DND-41 (cell line): ENCODE data around the gene PRKCA.

ENCODE experiments used
- ATAC-seq: fragments of 200-7000 bp; cut with Tn5 transposase; 3 replicates; pipeline ENCODE4 v1.9.1; 2021; ENCODE audit warnings: low read depth; ENCODE audit not compliant: insufficient read depth
- DNase-seq: peaks from one replicate; pipeline ENCODE4 v3.0.0-alpha.2; 2020
- H2AFZ ChIP-seq: 2 replicates; pipeline ENCODE4 v1.6.0; 2012; ENCODE audit warnings: low read depth, low read length
- H3K27ac ChIP-seq: 2 replicates; pipeline ENCODE4 v1.5.1; 2012; ENCODE audit warnings: low read length, inconsistent platforms
- H3K27me3 ChIP-seq: fragments of 200-600 bp; sonication (generic); 2 replicates; pipeline ENCODE4 v1.6.0; 2012; ENCODE audit warnings: low read length, mild to moderate bottlenecking, inconsistent platforms; ENCODE audit not compliant: insufficient read depth, poor library complexity
- H3K36me3 ChIP-seq: 2 replicates; pipeline ENCODE4 v1.5.1; 2012; ENCODE audit warnings: low read length, inconsistent platforms; ENCODE audit not compliant: insufficient read depth
- H3K4me1 ChIP-seq: 2 replicates; pipeline ENCODE4 v1.5.1; 2012; ENCODE audit warnings: mild to moderate bottlenecking, low read length; ENCODE audit not compliant: insufficient read depth
- H3K4me2 ChIP-seq: 2 replicates; pipeline ENCODE4 v1.6.0; 2012; ENCODE audit warnings: mild to moderate bottlenecking, moderate library complexity, low read length, inconsistent platforms; ENCODE audit not compliant: insufficient read depth
- H3K4me3 ChIP-seq, 2 experiments: fragments of 200-600 bp in 1 of 2; shearing (Covaris generic) in 1 of 2; 2 replicates each; pipeline ENCODE4 v1.5.1; 2012 to 2016; ENCODE audit warnings: inconsistent platforms in 2 of 2, low read length in 2 of 2, mild to moderate bottlenecking in 2 of 2, low read depth in 1 of 2, moderate library complexity in 1 of 2
- H3K79me2 ChIP-seq: 2 replicates; pipeline ENCODE4 v1.6.0; 2012; ENCODE audit warnings: low read length, inconsistent platforms; ENCODE audit not compliant: insufficient read depth
- H3K9ac ChIP-seq: 2 replicates; pipeline ENCODE4 v1.6.0; 2012; ENCODE audit warnings: low read depth, mild to moderate bottlenecking, inconsistent platforms, low read length, moderate library complexity
- H3K9me3 ChIP-seq: 2 replicates; pipeline ENCODE4 v1.5.1; 2012; ENCODE audit warnings: low read length, moderate library complexity, mild to moderate bottlenecking, inconsistent platforms; ENCODE audit not compliant: insufficient read depth, severe bottlenecking
- H4K20me1 ChIP-seq: 2 replicates; pipeline ENCODE4 v1.6.0; 2012; ENCODE audit warnings: low read length; ENCODE audit not compliant: insufficient read depth
- EZH2 ChIP-seq: IDR thresholded peaks from 3 replicates; pipeline ENCODE4 v1.6.1; 2012; ENCODE audit warnings: borderline replicate concordance, low read depth, mild to moderate bottlenecking, moderate library complexity, low read length, inconsistent platforms; ENCODE audit not compliant: severe bottlenecking
- TF ChIP-seq, protein P1 (sequence below): IDR thresholded peaks from 2 replicates; pipeline ENCODE4 v1.5.1; 2012; ENCODE audit warnings: borderline replicate concordance, low read length, moderate library complexity, mild to moderate bottlenecking; ENCODE audit not compliant: poor library complexity, severe bottlenecking; ENCODE audit errors: extremely low read depth

PRKCA gene

DNA sequence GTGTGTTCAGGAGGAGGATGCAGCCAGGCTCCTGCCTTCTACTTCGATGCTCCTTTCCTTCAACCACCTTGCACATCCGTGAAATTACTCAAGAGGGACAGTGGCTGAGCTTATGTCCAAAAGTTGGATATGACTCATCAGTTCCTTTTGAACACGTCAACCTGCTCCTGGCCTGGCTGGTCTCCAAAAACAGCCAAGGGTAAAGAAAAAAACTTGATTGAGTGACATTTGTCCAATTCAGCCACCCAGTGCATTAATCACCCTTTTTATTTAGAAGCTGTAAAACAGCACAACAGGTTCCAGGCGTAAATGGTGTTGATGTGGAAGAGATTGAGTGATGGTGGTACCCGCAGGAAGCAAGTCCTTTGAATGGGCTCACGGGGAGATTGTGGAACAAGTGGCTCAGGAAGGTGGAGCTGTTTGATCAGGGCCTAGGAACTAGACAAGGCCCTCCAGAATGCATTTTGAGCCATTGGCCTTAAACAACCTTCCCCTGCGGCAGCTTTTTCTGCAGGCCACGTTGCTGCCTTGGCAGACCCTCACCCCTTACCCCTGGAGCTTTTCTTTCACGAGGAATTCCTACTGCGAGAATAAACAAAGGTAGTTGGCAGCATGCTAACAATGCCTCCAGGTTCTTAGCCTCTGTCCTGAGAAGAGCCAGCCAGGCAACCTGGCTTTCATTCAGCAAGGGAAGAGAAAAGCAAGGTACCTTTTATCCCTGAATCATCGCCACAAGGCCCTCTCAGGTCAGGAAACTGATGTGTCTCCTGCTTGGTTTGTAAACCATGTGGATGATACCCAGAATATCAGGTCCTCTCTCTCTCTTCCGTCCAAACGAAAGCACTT is 359.2 kb downstream of the PRKCA start:
- Histone ChIP-seq H3K36me3 (peaks cover 6% of the 10 kb centered on the region; the same call in 1 of the 2 replicates), H3K4me1 (peaks cover 5% of the 10 kb centered on the region; the same call in 1 of the 2 replicates), H3K9me3 (no peaks in the 10 kb centered on the region), H3K9ac (no peak overlapping the region), H3K79me2 (no peaks in the 10 kb centered on the region), H3K27me3 (no peaks in the 10 kb centered on the region), H3K4me2 (no peak overlapping the region), H3K4me3 (no peak overlapping the region), H2AFZ (no peak overlapping the region), H4K20me1 (peaks cover 29% of the 10 kb centered on the region), H3K27ac (no peak overlapping the region)
- DNase-seq (no peak), ATAC-seq (no peak)
- TF ChIP-seq, protein P1, sequence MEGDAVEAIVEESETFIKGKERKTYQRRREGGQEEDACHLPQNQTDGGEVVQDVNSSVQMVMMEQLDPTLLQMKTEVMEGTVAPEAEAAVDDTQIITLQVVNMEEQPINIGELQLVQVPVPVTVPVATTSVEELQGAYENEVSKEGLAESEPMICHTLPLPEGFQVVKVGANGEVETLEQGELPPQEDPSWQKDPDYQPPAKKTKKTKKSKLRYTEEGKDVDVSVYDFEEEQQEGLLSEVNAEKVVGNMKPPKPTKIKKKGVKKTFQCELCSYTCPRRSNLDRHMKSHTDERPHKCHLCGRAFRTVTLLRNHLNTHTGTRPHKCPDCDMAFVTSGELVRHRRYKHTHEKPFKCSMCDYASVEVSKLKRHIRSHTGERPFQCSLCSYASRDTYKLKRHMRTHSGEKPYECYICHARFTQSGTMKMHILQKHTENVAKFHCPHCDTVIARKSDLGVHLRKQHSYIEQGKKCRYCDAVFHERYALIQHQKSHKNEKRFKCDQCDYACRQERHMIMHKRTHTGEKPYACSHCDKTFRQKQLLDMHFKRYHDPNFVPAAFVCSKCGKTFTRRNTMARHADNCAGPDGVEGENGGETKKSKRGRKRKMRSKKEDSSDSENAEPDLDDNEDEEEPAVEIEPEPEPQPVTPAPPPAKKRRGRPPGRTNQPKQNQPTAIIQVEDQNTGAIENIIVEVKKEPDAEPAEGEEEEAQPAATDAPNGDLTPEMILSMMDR, result no peak
- no peak for TF ChIP-seq EZH2

DNA sequence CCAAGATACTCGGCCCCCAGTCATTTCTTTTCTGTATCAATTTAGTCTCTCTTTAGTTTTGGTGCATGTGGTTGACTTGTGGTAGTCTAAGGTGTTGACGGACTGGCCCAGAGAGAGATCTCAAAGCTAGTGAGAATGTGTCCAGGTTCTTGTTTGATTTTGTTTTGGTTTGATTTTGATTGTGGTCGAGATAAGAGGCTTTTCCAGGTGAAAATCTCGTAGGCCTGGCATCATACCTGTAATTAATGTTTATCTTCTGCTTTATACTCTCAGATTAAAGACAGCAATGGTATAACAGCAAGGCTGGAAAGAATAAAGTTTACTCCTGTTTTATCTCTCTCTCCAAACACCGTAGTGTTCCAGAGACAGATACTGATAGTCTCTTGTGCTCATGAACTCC is 360.1 kb downstream of the PRKCA start:
- DNase-seq, result no peak
- Histone ChIP-seq H3K27me3 (no peaks in the 10 kb centered on the region), H3K27ac (no peak overlapping the region), H3K9me3 (no peaks in the 10 kb centered on the region), H3K4me3 (no peak overlapping the region), H3K79me2 (no peaks in the 10 kb centered on the region), H2AFZ (no peak overlapping the region), H3K4me2 (no peak overlapping the region), H3K36me3 (peaks cover 3% of the 10 kb centered on the region; the same call in 1 of the 2 replicates), H3K9ac (no peak overlapping the region), H4K20me1 (peaks cover 29% of the 10 kb centered on the region), H3K4me1 (peaks cover 13% of the 10 kb centered on the region)
- no peak for ATAC-seq
- TF ChIP-seq, protein P1, result no peak
- no peak for TF ChIP-seq EZH2

DNA sequence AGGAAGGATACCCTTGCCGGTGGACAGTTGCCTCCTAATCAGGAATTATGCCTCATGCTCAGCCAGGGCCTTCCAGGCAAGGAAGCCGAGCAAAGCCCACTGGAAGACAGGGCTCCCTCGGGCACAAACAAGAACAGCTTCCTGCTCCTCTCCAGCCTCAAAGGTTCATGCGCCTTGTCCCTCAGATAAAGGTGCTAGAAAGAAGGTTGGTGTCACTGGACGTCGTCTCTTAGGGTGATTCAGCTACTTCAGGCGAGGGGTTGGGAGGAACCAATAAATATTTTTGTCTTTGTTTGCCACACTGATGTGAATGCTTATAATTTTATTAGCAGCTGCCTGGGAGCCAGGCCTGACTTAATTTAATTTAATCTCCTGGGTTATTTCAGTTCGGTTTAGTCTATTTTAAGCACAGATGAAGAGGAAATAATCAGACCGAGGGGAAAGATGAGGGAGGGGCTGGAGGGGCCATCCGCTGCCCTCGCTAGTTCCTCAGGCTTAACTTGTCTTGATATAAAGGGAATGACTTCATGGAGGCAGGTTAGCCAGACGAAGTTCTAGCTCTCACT is 360.7 kb downstream of the PRKCA start:
- H3K4me3 ChIP-seq, result no peak overlapping the region
- no peak for ATAC-seq
- H3K4me1 ChIP-seq, result peaks cover 17% of the 10 kb centered on the region
- H2AFZ ChIP-seq, result no peak overlapping the region
- no peak overlapping the region for H3K27ac ChIP-seq
- H3K9ac ChIP-seq, result no peak overlapping the region
- H4K20me1 ChIP-seq, result peaks cover 29% of the 10 kb centered on the region
- no peak for TF ChIP-seq EZH2
- TF ChIP-seq, protein P1, result no peak
- no peaks in the 10 kb centered on the region for H3K79me2 ChIP-seq
- no peak for DNase-seq
- no peaks in the 10 kb centered on the region for H3K36me3 ChIP-seq
- H3K4me2 ChIP-seq, result no peak overlapping the region
- no peaks in the 10 kb centered on the region for H3K9me3 ChIP-seq
- H3K27me3 ChIP-seq, result no peaks in the 10 kb centered on the region
